GM12878 (cell line): ENCODE results near the gene TIMM50. TPM values are rescaled to one million over a fixed set of nuclear protein-coding genes. Genes with fewer than 3 reads are reported as not detected.

Experiments
- ATAC-seq: fragments of 200-7000 bp; cut with Tn5 transposase; 3 replicates; pipeline ENCODE4 v1.9.1; 2020; ENCODE audit warnings: mild to moderate bottlenecking, moderate library complexity
- BruUV-seq: library from RNA; stranded (reverse); fragments of 400-500 nt; replicated peaks from 2 replicates; lab custom pipeline; 2021; lab: Mats Ljungman, UMichigan
- CTCF ChIA-PET: fragments of 300-600 bp; sonication (Branson Sonifier 250); formaldehyde crosslinking; extraction: SDS; loops from one replicate; lab custom pipeline; 2021; ENCODE audit warnings: inconsistent platforms; lab: Yijun Ruan, JAX
- POLR2A ChIA-PET: fragments of 350-600 bp; formaldehyde crosslinking; extraction: SDS; loops from one replicate; lab custom pipeline; 2021; ENCODE audit warnings: inconsistent platforms; lab: Charles Lee
- RAD21 ChIA-PET: fragments of 300-600 bp; sonication (Branson Sonifier 250); formaldehyde crosslinking; loops from one replicate; lab custom pipeline; 2023; ENCODE audit warnings: antibody characterized with exemption; ENCODE audit not compliant: unreplicated experiment; lab: Charles Lee
- SMC1A ChIA-PET: fragments of 300-600 bp; sonication (Branson Sonifier 250); formaldehyde crosslinking; loops from one replicate; lab custom pipeline; 2023; ENCODE audit not compliant: unreplicated experiment, uncharacterized antibody; lab: Charles Lee
- DNase-seq: peaks from one replicate; pipeline ENCODE4 v3.0.0-alpha.2; 2011; ENCODE audit warnings: low read depth, low spot score
- FAIRE-seq: peaks from 3 replicates; lab custom pipeline; 2011; peaks lifted over from hg19 to GRCh38; lab: Jason Lieb, UNC
- H2AFZ ChIP-seq: 2 replicates; pipeline ENCODE4 v1.6.0; 2011; ENCODE audit warnings: low read depth, low read length, control low read depth; ENCODE audit not compliant: control insufficient read depth
- H3K27ac ChIP-seq: 2 replicates; pipeline ENCODE4 v1.5.1; 2011; ENCODE audit warnings: control low read depth; ENCODE audit not compliant: control insufficient read depth, insufficient read depth
- H3K27me3 ChIP-seq, 2 experiments: replicated peaks in 1 of 2; 2 replicates each; pipeline versions ENCODE4 v1.6.0 to v1.6.1; 2011; ENCODE audit warnings: low read length in 1 of 2; ENCODE audit not compliant: control insufficient read depth in 2 of 2, insufficient read depth in 2 of 2
- H3K36me3 ChIP-seq, 2 experiments: 2 replicates each; pipeline ENCODE4 v1.5.1; 2011; ENCODE audit warnings: low read length in 1 of 2; ENCODE audit not compliant: control insufficient read depth in 2 of 2, insufficient read depth in 2 of 2
- H3K4me1 ChIP-seq: 2 replicates; pipeline ENCODE4 v1.6.1; 2011; ENCODE audit warnings: mild to moderate bottlenecking, low read length, moderate library complexity, mixed read lengths; ENCODE audit not compliant: control insufficient read depth, insufficient read depth
- H3K4me2 ChIP-seq: 2 replicates; pipeline ENCODE4 v1.6.0; 2011; ENCODE audit warnings: control low read depth; ENCODE audit not compliant: control insufficient read depth, insufficient read depth
- H3K4me3 ChIP-seq: fragments of 200-600 bp; sonication (generic); 2 replicates; pipeline ENCODE4 v1.5.1; 2016
- H3K79me2 ChIP-seq: 2 replicates; pipeline ENCODE4 v1.6.0; 2011; ENCODE audit warnings: low read length; ENCODE audit not compliant: control insufficient read depth, insufficient read depth
- H3K9ac ChIP-seq: 2 replicates; pipeline ENCODE4 v1.8.0; 2011; ENCODE audit warnings: low read length, control low read depth, mixed read lengths; ENCODE audit not compliant: control insufficient read depth, insufficient read depth
- H3K9me3 ChIP-seq: replicated peaks from 3 replicates; pipeline ENCODE4 v1.5.1; 2011; ENCODE audit warnings: mild to moderate bottlenecking, low read length; ENCODE audit not compliant: control insufficient read depth, insufficient read depth
- H4K20me1 ChIP-seq: 2 replicates; pipeline ENCODE4 v1.6.0; 2011; ENCODE audit not compliant: control insufficient read depth, insufficient read depth
- BCL11A ChIP-seq: IDR thresholded peaks from 2 replicates; pipeline ENCODE4 v1.6.1; 2011; ENCODE audit warnings: low read depth, low read length
- DPF2 ChIP-seq: fragments of 450-650 bp; IDR thresholded peaks from 2 replicates; pipeline ENCODE4 v1.6.1; 2017; ENCODE audit warnings: mild to moderate bottlenecking
- FOXM1 ChIP-seq: IDR thresholded peaks from 2 replicates; pipeline ENCODE4 v1.6.1; 2012; ENCODE audit warnings: low read depth, mild to moderate bottlenecking, inconsistent platforms, low read length, moderate library complexity
- SIN3A ChIP-seq: IDR thresholded peaks from 2 replicates; pipeline ENCODE4 v1.6.1; 2012; ENCODE audit warnings: low read depth, low read length, improper control_type of control experiment
- WRNIP1 ChIP-seq: IDR thresholded peaks from 2 replicates; pipeline ENCODE4 v1.6.1; 2011; ENCODE audit warnings: low read depth, low read length, improper control_type of control experiment, borderline replicate concordance
- ZBED1 ChIP-seq: IDR thresholded peaks from 2 replicates; pipeline ENCODE4 v1.6.1; 2016; ENCODE audit warnings: borderline replicate concordance
- WGBS: methylation state at CpG from one replicate; pipeline ENCODE4 v1.1.6; 2016; ENCODE audit warnings: low lambda C conversion rate; ENCODE audit not compliant: insufficient replicate concordance, insufficient coverage; ENCODE audit errors: missing lambda C conversion rate; 5-methylcytosine and 5-hydroxymethylcytosine counted together
- in situ Hi-C: fragments of 300-500 bp; cut with MboI; formaldehyde crosslinking; loops from 9 replicates; pipeline ENCODE4 v1.14.3; 2018; ENCODE audit warnings: mixed read lengths
- intact Hi-C: fragments of 100-400 bp; cut with micrococcal nuclease; formaldehyde crosslinking; loops from one replicate; pipeline ENCODE4 v1.14.2; 2022; ENCODE audit not compliant: unreplicated experiment
- polyA plus RNA-seq, 11 experiments: library from polyadenylated mRNA; depleted of rRNA in 4 of 11; unstranded in 6 of 11; stranded (reverse) in 5 of 11; fragments of >200 nt; fragmentation: Nextera tagmentation in 4 of 11; fragmentation: Illumina TruSeq in 1 of 11; extraction: Ambion mirVana in 4 of 11; extraction: Trizol in 1 of 11; gene quantifications; 1 replicate in 1 of 11; 2 replicates in 10 of 11; pipeline versions ENCODE4 v1.2.1 to v1.2.3, GENCODE V29; 2011 to 2016; ENCODE audit warnings: inconsistent platforms in 2 of 11, missing spikeins in 2 of 11, low read depth in 1 of 11
- total RNA-seq, 4 experiments: library from RNA; depleted of rRNA in 3 of 4; stranded (reverse); fragments of >200 nt in 3 of 4; fragmentation: Illumina TruSeq in 1 of 4; extraction: Trizol in 1 of 4; gene quantifications; 2 replicates each; pipeline versions ENCODE4 v1.2.1 to v1.2.3, GENCODE V29; 2013 to 2021

Gene TIMM50
- total and polyA plus RNA-seq, 10 of the 15 experiments (the other 5 are each of a cell fraction or from before 2014, with no cell fraction given): 15.6 to 146 (median 101) TPM

GRCh38 chr19:39539165-39539517 is 58.5 kb downstream of the TIMM50 start:
- Histone ChIP-seq H3K27me3 (no peaks in the 10 kb centered on the region), H3K36me3 (no peaks in the 10 kb centered on the region), H2AFZ (peak overlapping the region; percentile 97), H3K9me3 (no peaks in the 10 kb centered on the region), H3K4me1 (peaks cover 9% of the 10 kb centered on the region), H3K4me3 (peak overlapping the region; percentile 68), H3K4me2 (peak overlapping the region; percentile 68), H3K27ac (peak overlapping the region; percentile 80), H3K9ac (peak overlapping the region; percentile 92), H4K20me1 (no peaks in the 10 kb centered on the region), H3K79me2 (peaks cover 15% of the 10 kb centered on the region)
- DNase-seq: no peak
- ChIA-PET SMC1A (interaction anchor here (0.9 to 1.2 kb wide), 3 partner anchors 92 to 133 kb away, joined by 3 to 7 read pairs (median 5); no protein-coding TSS in a partner anchor), RAD21 (interaction anchor here (0.8 kb wide), 1 partner anchor 99 kb away, joined by 3 read pairs; no protein-coding TSS in a partner anchor), POLR2A (interaction anchor here (0.9 to 1.0 kb wide), 2 partner anchors 11 to 125 kb away, joined by 4 to 6 read pairs; no protein-coding TSS in a partner anchor), CTCF (interaction anchor here (0.6 to 1.0 kb wide), 8 partner anchors 14 to 294 kb away, joined by 3 to 10 read pairs (median 3); no protein-coding TSS in a partner anchor)
- TF ChIP-seq WRNIP1 (no peak), DPF2 (no peak), FOXM1 (no peak), BCL11A (no peak), SIN3A (no peak), ZBED1 (peak; percentile 99; the same call in 1 of the 2 replicates)
- in situ Hi-C loops (no loop called here), intact Hi-C loops (loop anchor here (10.0 kb wide), 2 partner anchors 124 to 414 kb away; partner anchors contain the start of genes PAK4 and PLEKHG2)
- ATAC-seq: no peak
- BruUV-seq: TSS peak; percentile 85
- no peak for FAIRE-seq
- 12% methylated on average over 10 of the region's 10 CpGs for WGBS
